NCI-H460 (cell line): ENCODE results near the gene NTNG2. TPM values are rescaled to one million over a fixed set of nuclear protein-coding genes. Genes with fewer than 3 reads are reported as not detected.

Experiments
- DNase-seq: peaks from one replicate; pipeline ENCODE4 v3.0.0-alpha.2; 2016; ENCODE audit warnings: low read depth; ENCODE audit errors: extremely low read depth
- total RNA-seq: library from RNA; depleted of rRNA; stranded (reverse); fragments of >200 nt; shearing (Covaris generic); gene quantifications from 2 replicates; pipeline ENCODE4 v1.2.3, GENCODE V29; 2014

The NTNG2 gene
- total RNA-seq, 1 experiment from 2014 or later, result 0.07 TPM

GRCh38 chr9:132144708-132145365, 17.0 kb upstream of the NTNG2 start:
- no peak for DNase-seq

- DNase-seq, result no peak
Observed at GRCh38 chr9:132146039-132146438, 15.8 kb upstream of the NTNG2 start.

GRCh38 chr9:132146575-132146974, 15.3 kb upstream of the NTNG2 start:
- no peak for DNase-seq

- no peak for DNase-seq
Observed at GRCh38 chr9:132147331-132147730, 14.5 kb upstream of the NTNG2 start.

GRCh38 chr9:132147839-132148238, 14.0 kb upstream of the NTNG2 start:
- DNase-seq, result no peak

GRCh38 chr9:132150256-132150655, 11.6 kb upstream of the NTNG2 start:
- DNase-seq, result no peak

- DNase-seq, result no peak
Observed at GRCh38 chr9:132151118-132151517, 10.7 kb upstream of the NTNG2 start.

GRCh38 chr9:132152231-132152630, 9.6 kb upstream of the NTNG2 start:
- DNase-seq, result no peak

GRCh38 chr9:132154863-132155567, 6.8 kb upstream of the NTNG2 start:
- DNase-seq, result no peak

GRCh38 chr9:132155568-132155895, 6.3 kb upstream of the NTNG2 start:
- no peak for DNase-seq

GRCh38 chr9:132156262-132156661, 5.6 kb upstream of the NTNG2 start:
- DNase-seq, result no peak

GRCh38 chr9:132157347-132158116, 4.3 kb upstream of the NTNG2 start:
- DNase-seq, result no peak

GRCh38 chr9:132160802-132161742, 786 bp upstream of the NTNG2 start:
- no peak for DNase-seq

- DNase-seq, result no peak
Observed at GRCh38 chr9:132162764-132163456, 1.1 kb downstream of the NTNG2 start.

- DNase-seq, result no peak
Observed at GRCh38 chr9:132163457-132163875, 1.6 kb downstream of the NTNG2 start.

- DNase-seq, result no peak
Observed at GRCh38 chr9:132163876-132164603, 2.2 kb downstream of the NTNG2 start.

- DNase-seq, result no peak
Observed at GRCh38 chr9:132164604-132165362, 2.9 kb downstream of the NTNG2 start.

GRCh38 chr9:132166599-132166998, 4.7 kb downstream of the NTNG2 start:
- DNase-seq, result no peak

GRCh38 chr9:132167192-132167591, 5.3 kb downstream of the NTNG2 start:
- no peak for DNase-seq
